ENCODE data around the gene BPIFB2.

DNA sequence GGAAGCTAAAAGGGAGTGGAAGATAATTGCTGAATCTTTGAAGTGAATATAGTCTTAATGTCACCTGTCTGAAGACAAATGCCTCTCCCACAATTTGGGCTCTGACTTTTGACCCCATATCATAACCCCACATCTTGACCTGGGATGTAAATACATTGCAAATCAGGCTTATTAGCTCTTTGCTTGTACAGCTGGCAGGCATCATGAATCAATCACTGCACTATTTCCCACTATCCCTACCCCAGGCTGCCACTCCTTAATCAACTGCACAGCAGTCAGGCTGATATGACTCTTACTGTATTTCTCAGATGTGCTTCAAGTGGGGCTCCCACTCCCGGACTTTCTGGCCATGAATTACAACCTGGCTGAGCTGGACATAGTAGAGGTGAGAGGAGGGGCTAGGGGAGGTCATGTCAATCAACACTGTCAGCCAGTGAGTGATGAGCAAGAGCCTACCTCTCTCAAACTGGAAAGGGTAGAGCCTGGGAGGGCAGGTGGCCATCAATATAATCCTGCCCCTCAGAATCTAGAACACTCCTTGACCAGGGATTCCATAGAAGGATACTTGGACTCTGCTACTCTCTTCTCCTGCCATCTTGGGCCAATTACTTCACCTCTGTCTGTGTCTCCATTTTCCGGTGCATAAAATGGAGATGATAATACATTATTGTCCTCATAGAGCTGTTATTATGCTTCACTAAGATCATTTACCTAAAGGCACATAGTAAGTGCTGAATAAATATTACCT, 35.7 kb downstream of the BPIFB2 start:
- no peak for TF ChIP-seq EZH2 (IDR thresholded peaks at IDR 0.05; ENCODE audit: low read length, missing control alignments)
- TF ChIP-seq, protein P1, sequence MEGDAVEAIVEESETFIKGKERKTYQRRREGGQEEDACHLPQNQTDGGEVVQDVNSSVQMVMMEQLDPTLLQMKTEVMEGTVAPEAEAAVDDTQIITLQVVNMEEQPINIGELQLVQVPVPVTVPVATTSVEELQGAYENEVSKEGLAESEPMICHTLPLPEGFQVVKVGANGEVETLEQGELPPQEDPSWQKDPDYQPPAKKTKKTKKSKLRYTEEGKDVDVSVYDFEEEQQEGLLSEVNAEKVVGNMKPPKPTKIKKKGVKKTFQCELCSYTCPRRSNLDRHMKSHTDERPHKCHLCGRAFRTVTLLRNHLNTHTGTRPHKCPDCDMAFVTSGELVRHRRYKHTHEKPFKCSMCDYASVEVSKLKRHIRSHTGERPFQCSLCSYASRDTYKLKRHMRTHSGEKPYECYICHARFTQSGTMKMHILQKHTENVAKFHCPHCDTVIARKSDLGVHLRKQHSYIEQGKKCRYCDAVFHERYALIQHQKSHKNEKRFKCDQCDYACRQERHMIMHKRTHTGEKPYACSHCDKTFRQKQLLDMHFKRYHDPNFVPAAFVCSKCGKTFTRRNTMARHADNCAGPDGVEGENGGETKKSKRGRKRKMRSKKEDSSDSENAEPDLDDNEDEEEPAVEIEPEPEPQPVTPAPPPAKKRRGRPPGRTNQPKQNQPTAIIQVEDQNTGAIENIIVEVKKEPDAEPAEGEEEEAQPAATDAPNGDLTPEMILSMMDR (conservative IDR thresholded peaks at IDR 0.05 in 1 of 2, IDR thresholded peaks at IDR 0.05 in 1 of 2; ENCODE audit: low read depth in 1 of 2, low read length in 2 of 2): no peak

All from fibroblast of lung (primary cell).